HepG2 (cell line): ENCODE data around the gene HIGD1C. TPM values are rescaled to one million over a fixed set of nuclear protein-coding genes. Genes with fewer than 3 reads are reported as not detected.

Experiments
- ATAC-seq: fragments of 200-7000 bp; cut with Tn5 transposase; 3 replicates; pipeline ENCODE4 v1.9.1; 2020; ENCODE audit warnings: mild to moderate bottlenecking, moderate library complexity
- BruUV-seq: library from RNA; stranded (reverse); fragments of 400-500 nt; replicated peaks from 2 replicates; lab custom pipeline; 2021; lab: Mats Ljungman, UMichigan
- CTCF ChIA-PET: fragments of 300-600 bp; formaldehyde crosslinking; extraction: SDS; loops from one replicate; lab custom pipeline; 2021; ENCODE audit warnings: low total read pairs, inconsistent platforms, low intra/inter-chr PET ratio; lab: Yijun Ruan, JAX
- POLR2A ChIA-PET: fragments of 350-600 bp; sonication (Branson Sonifier 250); formaldehyde crosslinking; loops from one replicate; lab custom pipeline; 2020; ENCODE audit warnings: antibody characterized with exemption, inconsistent platforms; lab: Yijun Ruan, JAX
- DNase-seq: peaks from one replicate; pipeline ENCODE4 v3.0.0-alpha.2; 2015; ENCODE audit warnings: low spot score
- FAIRE-seq: peaks from 3 replicates; lab custom pipeline; 2011; peaks lifted over from hg19 to GRCh38; lab: Jason Lieb, UNC
- H2AFZ ChIP-seq: one replicate; pipeline ENCODE4 v1.6.1; 2011; ENCODE audit warnings: low read length, inconsistent platforms
- H3K27ac ChIP-seq: fragments of 300-600 bp; 3 replicates; pipeline ENCODE4 v1.8.0; 2011; ENCODE audit warnings: mixed run types, mild to moderate bottlenecking, mixed read lengths, low read length, inconsistent platforms; ENCODE audit not compliant: insufficient read depth; ENCODE audit errors: extremely low read length
- H3K27me3 ChIP-seq, 2 experiments: fragments of 200-600 bp in 1 of 2; 2 replicates in 1 of 2; 3 replicates in 1 of 2; pipeline versions ENCODE4 v1.6.0 to v1.8.0; 2011; ENCODE audit warnings: low read length in 2 of 2, mild to moderate bottlenecking in 2 of 2, moderate library complexity in 2 of 2, inconsistent platforms in 1 of 2; ENCODE audit not compliant: insufficient read depth in 2 of 2, control insufficient read depth in 1 of 2
- H3K36me3 ChIP-seq, 2 experiments: fragments of 200-600 bp in 1 of 2; replicated peaks in 1 of 2; 2 replicates in 1 of 2; 3 replicates in 1 of 2; pipeline versions ENCODE4 v1.5.1 to v1.8.0; 2011; ENCODE audit warnings: low read length in 2 of 2, inconsistent platforms in 1 of 2; ENCODE audit not compliant: insufficient read depth in 2 of 2, control insufficient read depth in 1 of 2
- H3K4me1 ChIP-seq: 2 replicates; pipeline ENCODE4 v1.5.1; 2012; ENCODE audit warnings: low read length, inconsistent platforms; ENCODE audit not compliant: insufficient read depth
- H3K4me2 ChIP-seq: 2 replicates; pipeline ENCODE4 v1.6.0; 2011; ENCODE audit warnings: low read depth, low read length, inconsistent platforms
- H3K4me3 ChIP-seq, 3 experiments: fragments of 200-600 bp in 1 of 3; sonication (generic), shearing (Covaris generic) in 1 of 3; replicated peaks in 1 of 3; 2 replicates each; pipeline ENCODE4 v1.5.1; 2011 to 2016; ENCODE audit warnings: low read length in 3 of 3, inconsistent platforms in 2 of 3, low read depth in 2 of 3, mild to moderate bottlenecking in 2 of 3, control low read depth in 1 of 3, mixed read lengths in 1 of 3; ENCODE audit not compliant: insufficient read depth in 1 of 3
- H3K79me2 ChIP-seq: one replicate; pipeline ENCODE4 v1.6.1; 2011; ENCODE audit warnings: low read length, inconsistent platforms; ENCODE audit not compliant: insufficient read depth
- H3K9ac ChIP-seq: 2 replicates; pipeline ENCODE4 v1.6.0; 2011; ENCODE audit warnings: mild to moderate bottlenecking, low read depth, low read length, inconsistent platforms; ENCODE audit not compliant: insufficient read depth
- H3K9me3 ChIP-seq: 2 replicates; pipeline ENCODE4 v1.5.1; 2012; ENCODE audit warnings: mild to moderate bottlenecking, low read length
- H4K20me1 ChIP-seq: 2 replicates; pipeline ENCODE4 v1.6.0; 2011; ENCODE audit warnings: inconsistent platforms, mild to moderate bottlenecking, low read length, moderate library complexity; ENCODE audit not compliant: insufficient read depth
- ARNT ChIP-seq: fragments of 450-650 bp; IDR thresholded peaks from 2 replicates; pipeline ENCODE4 v1.6.1; 2017
- ATF7 ChIP-seq, 2 experiments: fragments of 450-650 bp in 1 of 2; sonication (generic) in 1 of 2; formaldehyde crosslinking in 1 of 2; IDR thresholded peaks; 2 replicates each; pipeline versions ENCODE4 v1.4.0 to v1.6.1; 2016 to 2020; ENCODE audit warnings: antibody characterized with exemption in 1 of 2, mild to moderate bottlenecking in 1 of 2, missing genetic modification reagents in 1 of 2
- HNRNPH1 ChIP-seq: fragments of 200-400 bp; formaldehyde crosslinking; optimal IDR thresholded peaks from 2 replicates; pipeline ENCODE3; 2017; ENCODE audit warnings: mild to moderate bottlenecking, low read depth, low read length
- SOX6 ChIP-seq, 2 experiments: fragments of 450-650 bp in 1 of 2; sonication (generic) in 1 of 2; formaldehyde crosslinking in 1 of 2; IDR thresholded peaks; 2 replicates each; pipeline versions ENCODE4 v1.4.0 to v1.6.1; 2017 to 2020; ENCODE audit warnings: antibody characterized with exemption in 1 of 2, mild to moderate bottlenecking in 1 of 2, missing genetic modification reagents in 1 of 2
- SRY ChIP-seq: sonication (generic); formaldehyde crosslinking; IDR thresholded peaks from 2 replicates; pipeline ENCODE4 v1.8.0; 2022; ENCODE audit warnings: mild to moderate bottlenecking, missing genetic modification reagents
- ZFP36L1 ChIP-seq: sonication (generic); formaldehyde crosslinking; IDR thresholded peaks from 2 replicates; pipeline ENCODE4 v1.8.0; 2022; ENCODE audit warnings: mild to moderate bottlenecking, missing genetic modification reagents, moderate library complexity
- ZFP90 ChIP-seq: sonication (generic); formaldehyde crosslinking; IDR thresholded peaks from 2 replicates; pipeline ENCODE4 v1.8.0; 2022; ENCODE audit warnings: missing genetic modification reagents, mild to moderate bottlenecking, inconsistent platforms, borderline replicate concordance
- ZNF460 ChIP-seq: sonication (generic); formaldehyde crosslinking; IDR thresholded peaks from 2 replicates; pipeline ENCODE4 v1.5.1; 2020; ENCODE audit warnings: missing genetic modification reagents, mild to moderate bottlenecking, borderline replicate concordance
- ZNF703 ChIP-seq: sonication (generic); formaldehyde crosslinking; IDR thresholded peaks from 2 replicates; pipeline ENCODE4 v1.5.1; 2020; ENCODE audit warnings: missing genetic modification reagents, mild to moderate bottlenecking, moderate library complexity, borderline replicate concordance
- ZNF746 ChIP-seq: sonication (generic); formaldehyde crosslinking; IDR thresholded peaks from 2 replicates; pipeline ENCODE4 v1.8.0; 2022; ENCODE audit warnings: mild to moderate bottlenecking, missing genetic modification reagents
- ZNF747 ChIP-seq: sonication (generic); formaldehyde crosslinking; IDR thresholded peaks from 2 replicates; pipeline ENCODE4 v1.8.1; 2023; ENCODE audit warnings: missing genetic modification reagents, mild to moderate bottlenecking, borderline replicate concordance
- ZSCAN12 ChIP-seq: sonication (generic); formaldehyde crosslinking; IDR thresholded peaks from 2 replicates; pipeline ENCODE4 v1.9.0; 2021; ENCODE audit warnings: mild to moderate bottlenecking, missing genetic modification reagents
- WGBS: methylation state at CpG from one replicate; pipeline ENCODE4 v1.1.6; 2017; ENCODE audit warnings: low lambda C conversion rate; 5-methylcytosine and 5-hydroxymethylcytosine counted together
- in situ Hi-C: cut with HindIII; loops from 2 replicates; pipeline ENCODE4 v1.10.0; 2017; ENCODE audit warnings: low pct_unique_long_range_greater_than_20kb; ENCODE audit not compliant: extremely low pct_ligation_motif_present
- intact Hi-C: fragments of 100-400 bp; cut with micrococcal nuclease; formaldehyde crosslinking; loops from one replicate; pipeline ENCODE4 v1.10.0; 2022; ENCODE audit not compliant: unreplicated experiment
- polyA plus RNA-seq, 8 experiments: library from polyadenylated mRNA; depleted of rRNA in 3 of 8; stranded (reverse) in 7 of 8; unstranded in 1 of 8; fragments of >200 nt; fragmentation: Illumina TruSeq in 4 of 8; extraction: Trizol in 4 of 8; gene quantifications; 2 replicates each; pipeline versions ENCODE4 v1.2.1 to v1.2.3, GENCODE V29; 2011 to 2016; ENCODE audit warnings: low read depth in 4 of 8, missing spikeins in 1 of 8, mixed read lengths in 1 of 8; ENCODE audit not compliant: insufficient read depth in 1 of 8
- total RNA-seq, 5 experiments: library from RNA; depleted of rRNA; stranded (reverse); fragments of >200 nt; fragmentation: Illumina TruSeq; extraction: Trizol; gene quantifications; 2 replicates each; pipeline ENCODE4 v1.2.3, GENCODE V29; 2016; ENCODE audit warnings: low read depth in 1 of 5
- TF ChIP-seq, protein P1 (sequence below), 2 experiments: sonication (generic) in 1 of 2; formaldehyde crosslinking in 1 of 2; IDR thresholded peaks; 2 replicates each; pipeline versions ENCODE4 v1.4.0 to v1.6.1; 2018 to 2020; ENCODE audit warnings: missing genetic modification reagents in 2 of 2, borderline replicate concordance in 1 of 2, low read depth in 1 of 2, mild to moderate bottlenecking in 1 of 2, missing biosample characterization in 1 of 2
- TF ChIP-seq, protein P2 (sequence below): IDR thresholded peaks from 2 replicates; pipeline ENCODE4 v1.6.1; 2016; ENCODE audit warnings: mild to moderate bottlenecking

Gene HIGD1C
- total and polyA plus RNA-seq, 2 of the 13 experiments (the other 11 are each of a cell fraction or from before 2014, with no cell fraction given), result not detected

DNA sequence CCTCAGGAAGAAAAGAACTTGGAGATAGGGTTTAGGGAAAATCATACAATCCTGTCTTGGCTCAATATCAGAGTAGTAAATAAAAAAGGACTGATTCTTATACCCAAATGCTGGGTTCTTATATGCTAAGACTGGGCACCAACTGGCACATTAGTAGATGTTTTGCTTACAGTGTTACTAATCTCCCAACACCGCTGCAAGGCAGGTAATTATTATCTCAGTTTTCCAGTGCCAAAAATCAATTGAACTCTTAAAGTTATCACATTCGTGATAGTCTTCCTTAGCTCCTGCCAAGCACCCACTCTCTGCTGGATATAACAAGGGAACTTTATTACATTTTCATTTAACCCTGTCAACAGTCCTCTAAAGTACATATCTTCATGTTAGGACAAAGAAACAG is 25.0 kb upstream of the HIGD1C start (continued):
- TF ChIP-seq ZFP90 (CRISPR knock-in tag), result no peak
- TF ChIP-seq, protein P1, sequence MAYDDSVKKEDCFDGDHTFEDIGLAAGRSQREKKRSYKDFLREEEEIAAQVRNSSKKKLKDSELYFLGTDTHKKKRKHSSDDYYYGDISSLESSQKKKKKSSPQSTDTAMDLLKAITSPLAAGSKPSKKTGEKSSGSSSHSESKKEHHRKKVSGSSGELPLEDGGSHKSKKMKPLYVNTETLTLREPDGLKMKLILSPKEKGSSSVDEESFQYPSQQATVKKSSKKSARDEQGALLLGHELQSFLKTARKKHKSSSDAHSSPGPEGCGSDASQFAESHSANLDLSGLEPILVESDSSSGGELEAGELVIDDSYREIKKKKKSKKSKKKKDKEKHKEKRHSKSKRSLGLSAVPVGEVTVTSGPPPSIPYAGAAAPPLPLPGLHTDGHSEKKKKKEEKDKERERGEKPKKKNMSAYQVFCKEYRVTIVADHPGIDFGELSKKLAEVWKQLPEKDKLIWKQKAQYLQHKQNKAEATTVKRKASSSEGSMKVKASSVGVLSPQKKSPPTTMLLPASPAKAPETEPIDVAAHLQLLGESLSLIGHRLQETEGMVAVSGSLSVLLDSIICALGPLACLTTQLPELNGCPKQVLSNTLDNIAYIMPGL (CRISPR knock-in tag; IDR thresholded peaks at IDR 0.05; ENCODE audit: borderline replicate concordance in 1 of 2, low read depth in 1 of 2), result 0 out of 4 replicates have a peak, but pooled peaks of 1 of the 2 experiments have one; percentile 9
- TF ChIP-seq, protein P2, sequence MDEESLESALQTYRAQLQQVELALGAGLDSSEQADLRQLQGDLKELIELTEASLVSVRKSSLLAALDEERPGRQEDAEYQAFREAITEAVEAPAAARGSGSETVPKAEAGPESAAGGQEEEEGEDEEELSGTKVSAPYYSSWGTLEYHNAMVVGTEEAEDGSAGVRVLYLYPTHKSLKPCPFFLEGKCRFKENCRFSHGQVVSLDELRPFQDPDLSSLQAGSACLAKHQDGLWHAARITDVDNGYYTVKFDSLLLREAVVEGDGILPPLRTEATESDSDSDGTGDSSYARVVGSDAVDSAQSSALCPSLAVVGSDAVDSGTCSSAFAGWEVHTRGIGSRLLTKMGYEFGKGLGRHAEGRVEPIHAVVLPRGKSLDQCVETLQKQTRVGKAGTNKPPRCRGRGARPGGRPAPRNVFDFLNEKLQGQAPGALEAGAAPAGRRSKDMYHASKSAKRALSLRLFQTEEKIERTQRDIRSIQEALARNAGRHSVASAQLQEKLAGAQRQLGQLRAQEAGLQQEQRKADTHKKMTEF (CRISPR knock-in tag), result no peak
- TF ChIP-seq ZNF703 (CRISPR knock-in tag), result no peak
- TF ChIP-seq ZFP36L1 (CRISPR knock-in tag), result no peak
- TF ChIP-seq HNRNPH1, result no peak
- TF ChIP-seq ATF7 (IDR thresholded peaks at IDR 0.05), result no peak
- no peak for TF ChIP-seq ATF7 (CRISPR knock-in tag; IDR thresholded peaks at IDR 0.05)

GRCh38 chr12:50927766-50928224 is 24.5 kb upstream of the HIGD1C start:
- Histone ChIP-seq H3K9ac (peak overlapping the region; percentile 88), H3K79me2 (peaks cover 62% of the 10 kb centered on the region), H2AFZ (no peak overlapping the region), H3K4me1 (peaks cover 72% of the 10 kb centered on the region), H4K20me1 (no peaks in the 10 kb centered on the region), H3K36me3 (peaks cover 1 to 4% of the 10 kb centered on the region in 2 experiments; a peak in 4 of 5 replicates), H3K27me3 (peaks cover 0 to 3% of the 10 kb centered on the region in 2 experiments; a peak in 1 of 5 replicates), H3K27ac (peak overlapping the region; percentile 82), H3K9me3 (no peaks in the 10 kb centered on the region), H3K4me2 (peak overlapping the region; percentile 88), H3K4me3 (peak overlapping the region; percentile 70 to 85 (median 85))
- TSS peak; percentile 46 for BruUV-seq
- DNase-seq, result no peak
- no peak for ATAC-seq
- in situ Hi-C loops, result no loop called here
- 82% methylated on average over 6 of the region's 6 CpGs for WGBS
- intact Hi-C loops, result loop anchor here (5.0 to 10.0 kb wide), 2 partner anchors 100 to 163 kb away; partner anchors contain the start of gene ATF1
- ChIA-PET CTCF (no interaction called here), POLR2A (interaction anchor here (1.3 to 2.9 kb wide), 3 partner anchors 20 to 164 kb away, joined by 3 to 19 read pairs (median 7); partner anchors contain the start of genes ATF1 and SLC11A2)
- FAIRE-seq, result no peak
- TF ChIP-seq ZNF747 (0 out of 2 replicates have a peak, but pooled peaks have one; percentile 24), ZSCAN12 (CRISPR knock-in tag) (no peak), ZNF746 (CRISPR knock-in tag) (0 out of 2 replicates have a peak, but pooled peaks have one; percentile 27), ARNT (no peak), SRY (CRISPR knock-in tag) (peak; percentile 67; the same call in 1 of the 2 replicates), SOX6 (IDR thresholded peaks at IDR 0.05) (no peak), SOX6 (CRISPR knock-in tag; IDR thresholded peaks at IDR 0.05) (0 out of 2 replicates have a peak, but pooled peaks have one; percentile 20), ZNF460 (CRISPR knock-in tag) (peak; percentile 51; the same call in 1 of the 2 replicates)
- TF ChIP-seq, protein P1 (CRISPR knock-in tag; IDR thresholded peaks at IDR 0.05; ENCODE audit: borderline replicate concordance in 1 of 2, low read depth in 1 of 2), result 0 out of 4 replicates have a peak, but pooled peaks of 1 of the 2 experiments have one; percentile 19
